ENCODE results near the gene SNAP29.
"Not testable (repeated sequence)": the region's sequence is repeated elsewhere in the genome, so short reads cannot be mapped to it uniquely, and the experiment has no call there.

Gene SNAP29

GRCh38 chr22:20834725-20835124 lies 24.1 kb upstream of the SNAP29 start:
- DNase-seq, result no peak

- no peak for DNase-seq
Observed at GRCh38 chr22:20836987-20837823, 21.6 kb upstream of the SNAP29 start.

GRCh38 chr22:20839354-20839753 lies 19.5 kb upstream of the SNAP29 start:
- not testable (repeated sequence) for DNase-seq

- DNase-seq, result no peak
Observed at GRCh38 chr22:20839837-20840645, 18.8 kb upstream of the SNAP29 start.

GRCh38 chr22:20840646-20841371 lies 18.0 kb upstream of the SNAP29 start:
- no peak for DNase-seq

- no peak for DNase-seq
Observed at GRCh38 chr22:20843501-20843900, 15.3 kb upstream of the SNAP29 start.

- DNase-seq, result no peak
Observed at GRCh38 chr22:20844055-20845037, 14.5 kb upstream of the SNAP29 start.

GRCh38 chr22:20847318-20847822 lies 11.4 kb upstream of the SNAP29 start:
- no peak for DNase-seq

GRCh38 chr22:20852076-20852475 lies 6.7 kb upstream of the SNAP29 start:
- no peak for DNase-seq

GRCh38 chr22:20852503-20852902 lies 6.3 kb upstream of the SNAP29 start:
- no peak for DNase-seq

- DNase-seq, result no peak
Observed at GRCh38 chr22:20853236-20853660, 5.6 kb upstream of the SNAP29 start.

- no peak for DNase-seq
Observed at GRCh38 chr22:20857247-20857643, 1.6 kb upstream of the SNAP29 start.

- peak in 51 of 56 donors; percentile 37 to 92 (median 81) for DNase-seq
Observed at GRCh38 chr22:20857838-20858614, 781 bp upstream of the SNAP29 start.

GRCh38 chr22:20859615-20860014 lies 808 bp downstream of the SNAP29 start:
- DNase-seq, result no peak

GRCh38 chr22:20862540-20862939 lies 3.7 kb downstream of the SNAP29 start:
- DNase-seq, result no peak

- DNase-seq, result no peak
Observed at GRCh38 chr22:20863366-20863765, 4.6 kb downstream of the SNAP29 start.

- DNase-seq, result peak in 1 of 56 donors; percentile 13
Observed at GRCh38 chr22:20864186-20864908, 5.5 kb downstream of the SNAP29 start.

- no peak for DNase-seq
Observed at GRCh38 chr22:20865331-20865730, 6.5 kb downstream of the SNAP29 start.

Data from amygdala (tissue), 56 donors.